Embryonic facial prominence (tissue), 1 donor: ENCODE results near the gene TTLL5.
"Not testable (repeated sequence)": the region's sequence is repeated elsewhere in the genome, so short reads cannot be mapped to it uniquely, and the experiment has no call there.

ENCODE experiments used
- DNase-seq: peaks from one replicate; pipeline ENCODE4 v3.0.0-alpha.2; 2016; ENCODE audit errors: extremely low spot score

The TTLL5 gene

GRCh38 chr14:75833326-75834020 is 172.4 kb downstream of the TTLL5 start:
- no peak for DNase-seq

GRCh38 chr14:75835156-75835725 is 174.2 kb downstream of the TTLL5 start:
- DNase-seq, result no peak

GRCh38 chr14:75835737-75836136 is 174.7 kb downstream of the TTLL5 start:
- no peak for DNase-seq

GRCh38 chr14:75837151-75837787 is 176.2 kb downstream of the TTLL5 start:
- DNase-seq, result no peak

- DNase-seq, result no peak
These were observed 179.9 kb downstream of the TTLL5 start for GRCh38 chr14:75840911-75841310.

GRCh38 chr14:75842551-75842950 is 181.5 kb downstream of the TTLL5 start:
- no peak for DNase-seq

- DNase-seq, result no peak
These were observed 183.4 kb downstream of the TTLL5 start for GRCh38 chr14:75844486-75844885.

- DNase-seq, result no peak
These were observed 184.2 kb downstream of the TTLL5 start for GRCh38 chr14:75845136-75845804.

GRCh38 chr14:75846694-75847093 is 185.6 kb downstream of the TTLL5 start:
- not testable (repeated sequence) for DNase-seq

- no peak for DNase-seq
These were observed 186.5 kb downstream of the TTLL5 start for GRCh38 chr14:75847584-75847983.

- DNase-seq, result no peak
These were observed 187.3 kb downstream of the TTLL5 start for GRCh38 chr14:75848167-75848913.

- no peak for DNase-seq
These were observed 188.4 kb downstream of the TTLL5 start for GRCh38 chr14:75849300-75849895.

GRCh38 chr14:75851574-75851866 is 190.5 kb downstream of the TTLL5 start:
- DNase-seq, result no peak

GRCh38 chr14:75854111-75854799 is 193.2 kb downstream of the TTLL5 start:
- no peak for DNase-seq

GRCh38 chr14:75857199-75857598 is 196.2 kb downstream of the TTLL5 start:
- DNase-seq, result no peak

- DNase-seq, result no peak
These were observed 197.3 kb downstream of the TTLL5 start for GRCh38 chr14:75858362-75858761.

GRCh38 chr14:75859746-75860145 is 198.7 kb downstream of the TTLL5 start:
- no peak for DNase-seq

GRCh38 chr14:75860561-75861160 is 199.6 kb downstream of the TTLL5 start:
- DNase-seq, result no peak

GRCh38 chr14:75861161-75861621 is 200.1 kb downstream of the TTLL5 start:
- no peak for DNase-seq

- no peak for DNase-seq
These were observed 202.2 kb downstream of the TTLL5 start for GRCh38 chr14:75863221-75863620.

- DNase-seq, result no peak
These were observed 203.3 kb downstream of the TTLL5 start for GRCh38 chr14:75864352-75864751.
